ENCODE results near the gene TSHZ3. TPM values are rescaled to one million over a fixed set of nuclear protein-coding genes. Genes with fewer than 3 reads are reported as not detected.

The TSHZ3 gene
- total RNA-seq, 1 experiment from 2014 or later: 3.2 TPM

GRCh38 chr19:31357315-31357673 lies 8.1 kb upstream of the TSHZ3 start:
- Histone ChIP-seq H3K79me1 (ENCODE audit: insufficient read depth, low read depth, low read length, poor library complexity, severe bottlenecking) (no peaks in the 10 kb centered on the region), H3K23me2 (ENCODE audit: insufficient read length, low read depth, low read length, poor library complexity, severe bottlenecking) (peaks cover 35% of the 10 kb centered on the region), H3K56ac (ENCODE audit: insufficient read length, low read depth, low read length) (no peak overlapping the region), H4K5ac (ENCODE audit: insufficient read length, low read depth, low read length) (no peak overlapping the region), H4K8ac (replicated peaks; ENCODE audit: insufficient read length, low read depth, low read length) (no peak overlapping the region), H3T11ph (ENCODE audit: low read length) (no peak overlapping the region), H2BK12ac (ENCODE audit: insufficient read length, low read depth, low read length) (no peak overlapping the region), H3K23ac (ENCODE audit: insufficient read length, low read depth, low read length) (no peak overlapping the region), H3K14ac (ENCODE audit: insufficient read depth, low read length) (no peak overlapping the region), H3K18ac (ENCODE audit: insufficient read length, low read depth, low read length) (no peak overlapping the region), H3K9me3 (ENCODE audit: control insufficient read depth, low read depth, low read length) (no peaks in the 10 kb centered on the region), H3K79me2 (ENCODE audit: insufficient read depth, low read length) (no peaks in the 10 kb centered on the region), H3K27ac (ENCODE audit: insufficient read length, low read depth, low read length) (no peak overlapping the region), H3K9ac (ENCODE audit: extremely low read depth, insufficient read length, low read length) (no peak overlapping the region), H3K4me2 (ENCODE audit: insufficient read depth, insufficient read length, low read length) (no peak overlapping the region), H2BK120ac (ENCODE audit: low read depth, low read length, poor library complexity, severe bottlenecking) (no peak overlapping the region), H2BK15ac (ENCODE audit: low read depth, low read length) (no peak overlapping the region), H2BK5ac (ENCODE audit: insufficient read length, low read length) (no peak overlapping the region), H3K4me1 (ENCODE audit: insufficient read depth, low read length) (peaks cover 10% of the 10 kb centered on the region; the same call in 1 of the 2 replicates), H4K20me1 (ENCODE audit: control insufficient read depth, insufficient read depth, insufficient read length) (no peaks in the 10 kb centered on the region), H4K91ac (ENCODE audit: insufficient read length, low read depth, low read length) (no peak overlapping the region), H3K27me3 (ENCODE audit: insufficient read depth, low read length) (peaks cover 33% of the 10 kb centered on the region), H2BK20ac (ENCODE audit: low read depth, low read length, poor library complexity, severe bottlenecking) (no peak overlapping the region), H2AFZ (ENCODE audit: low read length) (no peak overlapping the region), H3K4ac (ENCODE audit: low read depth, low read length) (no peak overlapping the region), H2AK5ac (ENCODE audit: insufficient read length, low read length) (no peak overlapping the region)
- WGBS (ENCODE audit: extremely low coverage, insufficient read length, low lambda C conversion rate): no CpG with 5 or more reads among the region's 10 CpGs
- no peaks in the 10 kb centered on the region for H3K36me3 Mint-ChIP-seq (ENCODE audit: insufficient read depth in 1 of 3, low read depth in 3 of 3)
- no peak for DNase-seq
- no peak overlapping the region for H3K27ac Mint-ChIP-seq
- no peaks in the 10 kb centered on the region; a peak in 1 of 5 replicates for H3K9me3 Mint-ChIP-seq
- peaks cover 65% of the 10 kb centered on the region for H3K27me3 Mint-ChIP-seq (ENCODE audit: low read depth)
- H3K4me3 Mint-ChIP-seq: peak overlapping the region in 1 of 2 experiments; percentile 54; a peak in 3 of 5 replicates
- TF ChIP-seq, protein P1, sequence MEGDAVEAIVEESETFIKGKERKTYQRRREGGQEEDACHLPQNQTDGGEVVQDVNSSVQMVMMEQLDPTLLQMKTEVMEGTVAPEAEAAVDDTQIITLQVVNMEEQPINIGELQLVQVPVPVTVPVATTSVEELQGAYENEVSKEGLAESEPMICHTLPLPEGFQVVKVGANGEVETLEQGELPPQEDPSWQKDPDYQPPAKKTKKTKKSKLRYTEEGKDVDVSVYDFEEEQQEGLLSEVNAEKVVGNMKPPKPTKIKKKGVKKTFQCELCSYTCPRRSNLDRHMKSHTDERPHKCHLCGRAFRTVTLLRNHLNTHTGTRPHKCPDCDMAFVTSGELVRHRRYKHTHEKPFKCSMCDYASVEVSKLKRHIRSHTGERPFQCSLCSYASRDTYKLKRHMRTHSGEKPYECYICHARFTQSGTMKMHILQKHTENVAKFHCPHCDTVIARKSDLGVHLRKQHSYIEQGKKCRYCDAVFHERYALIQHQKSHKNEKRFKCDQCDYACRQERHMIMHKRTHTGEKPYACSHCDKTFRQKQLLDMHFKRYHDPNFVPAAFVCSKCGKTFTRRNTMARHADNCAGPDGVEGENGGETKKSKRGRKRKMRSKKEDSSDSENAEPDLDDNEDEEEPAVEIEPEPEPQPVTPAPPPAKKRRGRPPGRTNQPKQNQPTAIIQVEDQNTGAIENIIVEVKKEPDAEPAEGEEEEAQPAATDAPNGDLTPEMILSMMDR (conservative IDR thresholded peaks at IDR 0.05): peak; percentile 41; the same call in 2 of the 3 replicates
- peaks cover 49 to 52% of the 10 kb centered on the region in 2 experiments for H3K4me1 Mint-ChIP-seq
